Stomach (tissue), 4 donors: ENCODE measurements around the gene FBXL17.

Experiments used
- CTCF ChIP-seq, 7 experiments: fragments of 450-650 bp in 4 of 7; fragments of 200-600 bp in 3 of 7; sonication (generic) in 3 of 7; IDR thresholded peaks; one replicate each; pipeline ENCODE4 v1.5.1; 2016 to 2019; ENCODE audit warnings: antibody characterized with exemption in 7 of 7, control low read depth in 2 of 7, mild to moderate bottlenecking in 1 of 7
- EP300 ChIP-seq: sonication (generic); formaldehyde crosslinking; IDR thresholded peaks from one replicate; pipeline ENCODE4 v1.6.1; 2017; ENCODE audit warnings: antibody characterized with exemption
- POLR2A ChIP-seq, 4 donors: fragments of 450-650 bp; IDR thresholded peaks; one replicate each; pipeline ENCODE4 v1.6.1; 2016; ENCODE audit warnings: antibody characterized with exemption in 4 of 4, control low read depth in 2 of 4, mild to moderate bottlenecking in 1 of 4, moderate library complexity in 1 of 4
- POLR2AphosphoS5 ChIP-seq, 3 donors: sonication (generic); formaldehyde crosslinking; IDR thresholded peaks; one replicate each; pipeline ENCODE4 v1.6.1; 2016; ENCODE audit warnings: antibody characterized with exemption in 3 of 3

- TF ChIP-seq CTCF (IDR thresholded peaks at IDR 0.05), result no peak
- no peak for TF ChIP-seq POLR2A (IDR thresholded peaks at IDR 0.05)
- TF ChIP-seq EP300, result no peak
- TF ChIP-seq POLR2AphosphoS5 (IDR thresholded peaks at IDR 0.05), result no peak
Observed at GRCh38 chr5:108081707-108082106, 300.2 kb downstream of the FBXL17 start.
